Measurements from ENCODE around the gene PCGF6.
A peak's percentile ranks its signal among the peaks of the same experiment; 100 is the strongest.
"Not testable (repeated sequence)": the region's sequence is repeated elsewhere in the genome, so short reads cannot be mapped to it uniquely, and the experiment has no call there.

The PCGF6 gene

GRCh38 chr10:103316087-103316486 is 34.9 kb downstream of the PCGF6 start:
- DNase-seq = no peak

- no peak for DNase-seq
Observed at GRCh38 chr10:103310197-103310596, 40.7 kb downstream of the PCGF6 start.

- DNase-seq = no peak
Observed at GRCh38 chr10:103307594-103307993, 43.3 kb downstream of the PCGF6 start.

DNA sequence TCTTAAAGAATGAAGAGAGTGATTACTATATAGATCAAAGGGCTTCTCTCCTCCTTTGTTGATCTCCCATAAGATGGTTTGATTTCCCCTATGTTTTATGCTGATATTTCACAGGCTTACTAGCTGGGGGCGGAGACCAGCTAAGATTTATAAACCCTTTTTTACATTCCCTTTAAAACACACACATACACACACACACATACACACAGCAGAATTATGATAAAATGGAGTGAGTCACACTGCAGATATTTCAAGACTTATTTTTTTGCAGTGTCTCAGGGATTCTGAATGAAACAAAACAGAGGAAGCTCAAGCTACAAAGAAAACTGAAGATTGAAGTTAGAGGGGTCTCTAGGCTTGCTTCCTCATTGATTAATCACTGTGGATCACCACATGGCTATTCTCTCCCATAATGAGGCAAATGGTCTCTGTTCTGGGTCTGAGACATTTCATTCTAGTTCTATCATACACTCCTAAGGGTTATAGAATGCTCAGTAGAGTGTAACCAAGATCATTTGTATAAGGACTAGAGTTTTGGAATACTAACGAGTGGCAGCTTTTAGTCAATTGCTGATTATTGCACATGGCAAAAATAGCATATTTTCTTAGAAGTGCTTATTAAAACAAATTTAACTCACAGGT is 55.4 kb downstream of the PCGF6 start:
- no peak for DNase-seq

GRCh38 chr10:103291588-103291987 is 59.4 kb downstream of the PCGF6 start:
- DNase-seq = no peak

- DNase-seq = no peak
Observed at GRCh38 chr10:103287992-103288391, 62.9 kb downstream of the PCGF6 start.

DNA sequence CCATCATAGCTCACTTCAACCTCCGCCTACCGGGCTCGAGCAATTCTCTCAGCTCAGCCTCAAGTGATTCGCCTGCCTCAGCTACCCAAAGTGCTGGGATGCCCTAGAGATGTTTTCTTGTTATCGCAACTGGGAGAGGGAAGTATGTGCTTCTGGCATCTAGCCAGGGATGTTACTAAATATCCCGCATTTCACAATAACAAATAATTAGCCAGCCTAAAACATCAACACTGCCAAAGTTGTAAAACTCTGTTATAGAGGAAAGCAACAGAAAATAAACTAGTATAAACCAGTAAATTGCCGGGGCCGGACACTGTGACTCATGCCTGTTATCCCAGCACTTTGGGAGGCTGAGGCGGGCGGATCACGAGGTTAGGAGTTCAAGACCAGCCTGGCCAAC is 66.8 kb downstream of the PCGF6 start:
- DNase-seq = no peak

GRCh38 chr10:103282961-103283360 is 68.0 kb downstream of the PCGF6 start:
- no peak for DNase-seq

DNA sequence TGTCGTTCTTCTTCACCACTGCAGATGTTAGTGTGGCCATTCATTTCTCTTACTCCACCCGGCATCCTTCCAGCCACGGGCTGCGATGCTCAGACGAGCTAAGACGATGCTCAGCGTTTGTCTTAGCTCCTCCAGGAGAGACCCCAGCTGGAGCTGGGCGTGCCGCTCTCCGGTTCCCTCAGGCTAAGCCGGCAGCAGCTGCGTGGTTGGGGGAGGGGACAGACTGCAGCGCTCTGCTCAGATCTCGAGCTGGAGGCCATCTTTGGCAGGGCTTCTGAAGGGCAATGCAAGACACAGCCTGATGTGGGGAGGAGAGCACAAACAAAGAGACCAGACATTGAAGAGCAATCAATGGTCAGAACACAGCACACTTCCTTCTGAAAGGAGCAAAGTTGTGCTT is 69.2 kb downstream of the PCGF6 start:
- DNase-seq = no peak

GRCh38 chr10:103280506-103280905 is 70.4 kb downstream of the PCGF6 start:
- no peak for DNase-seq

GRCh38 chr10:103280031-103280430 is 70.9 kb downstream of the PCGF6 start:
- no peak for DNase-seq

- peak in 5 of 6 experiments; percentile 3 to 45 (median 15) for DNase-seq
Observed at GRCh38 chr10:103278862-103279298, 72.1 kb downstream of the PCGF6 start.

GRCh38 chr10:103278537-103278823 is 72.5 kb downstream of the PCGF6 start:
- no peak for DNase-seq

DNA sequence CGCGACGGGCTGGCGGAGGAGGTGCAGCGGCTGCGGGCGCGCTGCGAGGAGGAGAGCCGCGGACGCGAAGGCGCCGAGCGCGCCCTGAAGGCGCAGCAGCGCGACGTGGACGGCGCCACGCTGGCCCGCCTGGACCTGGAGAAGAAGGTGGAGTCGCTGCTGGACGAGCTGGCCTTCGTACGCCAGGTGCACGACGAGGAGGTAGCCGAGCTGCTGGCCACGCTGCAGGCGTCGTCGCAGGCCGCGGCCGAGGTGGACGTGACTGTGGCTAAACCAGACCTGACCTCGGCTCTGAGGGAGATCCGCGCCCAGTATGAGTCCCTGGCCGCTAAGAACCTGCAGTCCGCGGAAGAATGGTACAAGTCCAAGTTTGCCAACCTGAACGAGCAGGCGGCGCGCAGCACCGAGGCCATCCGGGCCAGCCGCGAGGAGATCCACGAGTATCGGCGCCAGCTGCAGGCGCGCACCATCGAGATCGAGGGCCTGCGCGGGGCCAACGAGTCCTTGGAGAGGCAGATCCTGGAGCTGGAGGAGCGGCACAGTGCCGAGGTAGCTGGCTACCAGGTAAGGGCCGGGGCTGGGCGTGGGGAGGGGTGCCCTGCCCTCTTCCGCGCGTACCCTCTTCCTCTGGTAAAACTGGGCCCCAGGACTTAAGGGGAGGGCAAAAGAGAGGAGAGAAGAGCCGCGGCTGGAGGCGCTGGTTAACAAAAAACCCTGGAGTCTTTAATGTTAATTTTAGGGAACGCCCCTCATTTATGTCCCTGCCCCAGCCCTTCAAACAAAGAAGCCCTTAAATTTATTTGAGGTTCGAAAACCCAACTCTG is 73.0 kb downstream of the PCGF6 start:
- DNase-seq = no peak

DNA sequence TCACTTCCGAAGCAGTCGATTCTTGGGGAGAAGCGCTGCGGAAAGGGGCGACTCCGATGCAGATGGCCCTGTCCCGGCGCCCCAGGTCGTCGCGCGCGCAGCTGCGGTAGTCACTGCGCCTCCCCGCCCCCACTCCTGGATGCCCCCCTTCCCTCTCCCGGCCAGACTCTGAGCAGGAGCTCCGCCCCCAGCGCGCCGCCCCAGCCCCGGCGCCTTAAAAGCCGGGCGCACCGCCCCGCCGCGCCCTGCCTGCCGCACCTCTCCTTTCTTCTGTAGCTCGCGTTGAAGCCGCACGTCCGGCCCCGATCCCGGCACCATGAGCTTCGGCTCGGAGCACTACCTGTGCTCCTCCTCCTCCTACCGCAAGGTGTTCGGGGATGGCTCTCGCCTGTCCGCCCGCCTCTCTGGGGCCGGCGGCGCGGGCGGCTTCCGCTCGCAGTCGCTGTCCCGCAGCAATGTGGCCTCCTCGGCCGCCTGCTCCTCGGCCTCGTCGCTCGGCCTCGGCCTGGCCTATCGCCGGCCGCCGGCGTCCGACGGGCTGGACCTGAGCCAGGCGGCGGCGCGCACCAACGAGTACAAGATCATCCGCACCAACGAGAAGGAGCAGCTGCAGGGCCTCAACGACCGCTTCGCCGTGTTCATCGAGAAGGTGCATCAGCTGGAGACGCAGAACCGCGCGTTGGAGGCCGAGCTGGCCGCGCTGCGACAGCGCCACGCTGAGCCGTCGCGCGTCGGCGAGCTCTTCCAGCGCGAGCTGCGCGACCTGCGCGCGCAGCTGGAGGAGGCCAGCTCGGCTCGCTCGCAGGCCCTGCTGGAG is 73.8 kb downstream of the PCGF6 start, which contains the start of gene INA:
Gene INA, plus strand, starts transcription at position 243 of the 817 bp plus-strand sequence. Its CDS starts 74 bp downstream, at position 317.
- DNase-seq = no peak

DNA sequence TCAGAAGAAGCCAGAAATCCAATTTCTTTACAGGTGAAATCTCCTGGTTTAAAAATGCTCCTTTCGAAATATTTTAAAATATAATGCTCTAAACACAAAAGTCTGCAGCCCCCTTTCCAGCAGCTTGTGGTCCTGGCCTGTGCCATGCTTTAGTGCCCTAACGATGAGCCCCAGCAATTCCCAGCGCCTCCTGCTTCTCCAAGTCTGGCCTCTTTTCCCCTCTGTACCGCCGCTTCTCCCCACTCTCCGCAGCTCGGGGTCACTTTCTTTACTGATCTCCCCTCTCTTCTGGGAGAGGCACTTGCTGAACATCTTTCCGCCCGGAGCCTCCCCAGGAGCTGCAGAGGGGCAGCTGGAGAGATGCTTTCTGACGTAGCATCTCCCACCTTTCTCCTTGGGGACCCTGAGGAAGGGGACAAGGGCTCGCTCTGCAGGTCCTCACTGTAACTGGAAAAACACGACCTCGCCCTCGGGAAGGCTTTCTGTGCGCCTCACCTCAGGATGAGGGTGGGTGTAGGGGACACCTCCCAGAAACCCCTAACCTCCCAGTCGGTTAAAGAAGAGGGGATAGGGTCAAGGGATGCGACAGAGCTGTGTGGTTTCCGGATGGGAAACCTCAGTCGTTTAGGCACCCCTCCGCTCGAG is 74.6 kb downstream of the PCGF6 start:
- no peak for DNase-seq

DNA sequence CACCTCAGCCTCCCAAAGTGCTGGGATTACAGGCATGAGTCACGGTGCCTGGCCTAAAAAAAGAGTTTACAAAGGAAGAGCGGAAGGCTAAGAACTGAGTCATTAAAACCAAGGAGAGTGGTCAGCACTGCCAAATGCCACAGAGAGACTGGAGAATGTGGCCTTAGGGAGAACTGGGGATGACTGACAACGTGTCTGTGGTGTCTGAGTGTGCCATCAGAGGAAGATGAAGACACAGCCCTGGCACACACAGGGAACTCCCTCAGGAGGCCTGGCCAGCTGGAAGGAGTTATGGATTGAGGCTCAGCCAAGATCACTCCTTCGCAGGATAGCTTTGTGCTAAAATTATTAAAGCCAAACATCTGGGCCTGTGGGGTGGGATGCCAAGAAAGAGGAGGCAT is 77.9 kb downstream of the PCGF6 start:
- DNase-seq = no peak

DNA sequence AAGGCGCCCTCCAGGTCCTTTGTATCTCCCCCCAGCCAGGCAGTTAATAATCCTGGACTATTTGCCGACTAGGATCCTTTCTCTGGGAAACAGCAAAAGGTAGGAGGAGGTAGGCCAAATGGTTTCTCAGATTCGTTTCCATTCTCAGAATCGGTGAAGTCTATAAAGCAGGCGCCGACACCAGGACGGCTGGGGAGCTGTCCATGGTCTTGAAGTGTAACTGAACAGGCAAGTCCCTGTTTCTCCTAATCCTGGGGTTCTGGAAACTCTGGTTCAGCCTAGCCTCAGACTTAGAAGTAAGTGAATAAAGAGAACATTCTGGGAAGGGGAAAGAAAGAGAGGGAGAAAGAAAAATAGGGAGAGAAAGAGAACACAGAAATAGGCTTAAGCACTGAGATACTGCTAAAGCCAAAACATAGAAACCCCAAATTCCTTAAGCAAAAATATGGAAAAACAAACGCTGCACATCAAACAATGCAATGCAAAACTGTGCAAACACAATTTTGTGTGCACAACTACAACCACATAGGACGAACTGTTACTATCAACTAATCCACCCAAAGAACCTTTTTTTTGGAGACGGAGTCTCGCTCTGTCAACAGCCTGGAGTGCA is 85.1 kb downstream of the PCGF6 start:
- peak in 3 of 6 experiments; percentile 4 to 24 (median 6) for DNase-seq

- no peak for DNase-seq
Observed at GRCh38 chr10:103262229-103262628, 88.7 kb downstream of the PCGF6 start.

DNA sequence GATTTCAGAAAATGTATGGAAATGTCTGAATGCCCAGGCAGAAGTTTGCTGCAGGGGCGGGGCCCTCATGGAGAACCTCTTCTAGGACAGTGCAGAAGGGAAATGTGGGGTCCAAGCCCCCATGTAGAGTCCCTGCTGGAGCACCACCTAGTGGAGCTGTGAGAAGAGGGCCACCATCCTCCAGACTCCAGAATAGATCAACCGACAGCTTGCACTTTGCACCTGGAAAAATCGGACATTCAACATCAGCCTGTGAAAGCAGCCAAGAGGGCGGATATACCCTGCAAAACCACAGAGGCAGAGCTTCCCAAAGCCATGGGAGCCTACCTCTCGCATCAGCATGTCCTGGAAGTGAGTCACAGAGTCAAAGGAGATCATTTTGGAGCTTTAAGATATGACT is 91.0 kb downstream of the PCGF6 start:
- DNase-seq = no peak

DNA sequence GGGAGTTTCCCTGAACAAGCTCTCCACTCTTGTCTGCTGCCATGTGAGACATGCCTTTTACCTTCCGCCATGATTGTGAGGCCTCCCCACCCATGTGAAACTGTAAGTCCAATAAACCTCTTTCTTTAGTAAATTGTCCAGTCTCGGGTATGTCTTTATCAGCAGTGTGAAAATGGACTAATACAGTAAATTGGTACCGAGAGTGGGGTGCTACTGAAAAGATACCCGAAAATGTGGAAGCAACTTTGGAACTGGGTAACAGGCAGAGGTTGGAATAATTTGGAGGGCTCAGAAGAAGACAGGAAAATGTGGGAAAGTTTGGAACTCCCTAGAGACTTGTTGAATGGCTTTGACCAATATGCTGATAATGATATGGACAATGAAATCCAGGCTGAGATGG is 92.0 kb downstream of the PCGF6 start:
- not testable (repeated sequence) for DNase-seq

GRCh38 chr10:103257812-103258211 is 93.1 kb downstream of the PCGF6 start:
- no peak for DNase-seq

DNA sequence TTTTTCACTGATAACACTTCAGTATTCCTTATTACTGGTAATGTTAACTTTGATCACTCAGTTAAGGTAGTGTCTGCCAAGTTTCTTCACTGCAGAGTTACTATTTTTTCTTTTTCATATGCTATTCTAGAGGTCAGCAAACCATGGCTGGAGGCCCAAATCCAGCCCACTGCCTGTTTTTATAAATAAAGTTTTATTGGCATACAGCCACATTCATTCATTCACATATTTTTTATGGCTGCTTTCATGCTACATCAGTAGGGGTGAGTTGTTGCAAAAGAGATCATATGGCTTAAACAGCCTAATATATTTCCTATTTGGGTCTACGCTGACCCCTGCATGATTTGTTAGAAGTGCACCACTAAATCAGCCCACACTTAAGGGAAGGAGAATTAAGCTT is 94.3 kb downstream of the PCGF6 start:
- no peak for DNase-seq

Measured in stimulated activated naive CD4-positive, alpha-beta T cell (primary cell).